H54 (cell line): ENCODE data around the gene S100A9.
A peak's percentile ranks its signal among the peaks of the same experiment; 100 is the strongest.

ENCODE experiments used
- DNase-seq: peaks from one replicate; pipeline ENCODE4 v3.0.0; 2011; ENCODE audit warnings: low spot score, mixed read lengths; ENCODE audit not compliant: insufficient read length
- FAIRE-seq: peaks from 3 replicates; lab custom pipeline; 2011; peaks lifted over from hg19 to GRCh38; lab: Jason Lieb, UNC
- POLR2A ChIP-seq: IDR thresholded peaks from 2 replicates; pipeline ENCODE4 v1.6.1; 2011; ENCODE audit warnings: low read depth, mild to moderate bottlenecking, low read length

S100A9 gene

DNA sequence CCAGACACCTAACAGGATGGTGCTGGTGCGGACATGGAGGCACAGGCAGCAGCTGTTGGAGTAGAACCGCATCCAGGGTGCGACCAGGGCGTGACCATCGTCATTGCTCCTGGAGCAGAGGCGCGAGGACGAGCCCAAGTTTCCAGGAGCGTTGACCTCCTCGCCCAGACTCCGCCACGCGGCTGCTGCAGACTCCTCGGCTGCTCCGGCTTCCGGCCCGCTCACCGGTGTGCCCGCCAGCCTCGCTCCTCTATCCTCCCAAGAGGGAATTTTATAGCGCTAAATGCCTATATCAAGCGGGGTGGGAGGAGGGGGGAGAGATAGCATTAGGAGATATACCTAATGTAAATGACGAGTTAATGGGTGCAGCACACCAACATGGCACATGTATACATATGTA lies 23.1 kb downstream of the S100A9 start:
- TF ChIP-seq POLR2A: no peak
- FAIRE-seq: no peak
- DNase-seq: no peak

DNA sequence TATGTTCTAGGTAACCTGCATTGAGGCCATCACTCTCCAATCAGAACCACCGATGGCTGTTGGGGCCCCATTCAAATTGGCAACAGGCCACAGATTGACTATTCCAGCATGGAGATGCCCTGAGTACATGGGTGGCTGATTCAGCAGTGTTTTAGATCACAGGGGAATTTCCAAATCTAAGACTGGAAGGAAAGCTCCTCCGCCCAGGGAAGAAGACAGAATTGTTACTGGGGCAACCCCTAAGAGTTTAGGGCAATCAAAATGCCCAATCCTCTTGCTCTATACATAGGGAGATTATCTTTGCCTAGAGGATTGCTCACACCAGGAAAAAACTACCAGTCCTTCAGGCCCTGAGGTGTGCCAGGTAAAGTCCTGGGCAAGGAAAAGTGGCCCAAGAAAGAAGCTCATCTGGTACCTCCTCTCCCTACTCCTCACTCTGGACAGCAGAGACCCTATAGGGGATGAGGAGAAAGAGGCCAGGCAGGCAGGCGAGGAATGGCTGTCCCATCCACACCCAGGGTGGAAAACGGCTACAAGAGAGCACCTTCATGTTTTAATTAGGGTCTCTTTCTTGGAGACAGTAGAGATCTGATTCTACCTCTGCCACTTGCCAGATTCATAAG lies 27.4 kb downstream of the S100A9 start:
- DNase-seq: no peak
- TF ChIP-seq POLR2A: no peak
- no peak for FAIRE-seq

DNA sequence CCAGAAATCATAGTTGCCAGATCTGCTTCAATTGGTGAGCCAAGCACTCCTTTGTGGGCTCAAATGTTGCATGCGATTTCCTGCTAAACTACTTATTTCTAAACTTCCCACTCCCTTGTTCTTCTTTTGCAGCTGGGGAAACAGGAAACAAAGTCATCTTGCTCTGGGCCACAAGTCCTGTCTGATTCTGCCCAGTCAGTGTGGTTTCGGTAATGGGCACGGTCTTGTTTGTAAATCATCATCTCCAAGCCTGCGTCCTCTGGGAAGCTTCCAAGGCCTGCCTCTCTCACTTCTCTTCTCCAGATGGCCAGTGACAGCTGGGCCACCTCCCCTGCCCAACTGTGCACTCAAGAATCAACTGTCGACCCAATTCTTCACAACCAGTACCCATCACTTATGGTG lies 28.8 kb downstream of the S100A9 start:
- DNase-seq (no peak), FAIRE-seq (no peak)
- TF ChIP-seq POLR2A: no peak

DNA sequence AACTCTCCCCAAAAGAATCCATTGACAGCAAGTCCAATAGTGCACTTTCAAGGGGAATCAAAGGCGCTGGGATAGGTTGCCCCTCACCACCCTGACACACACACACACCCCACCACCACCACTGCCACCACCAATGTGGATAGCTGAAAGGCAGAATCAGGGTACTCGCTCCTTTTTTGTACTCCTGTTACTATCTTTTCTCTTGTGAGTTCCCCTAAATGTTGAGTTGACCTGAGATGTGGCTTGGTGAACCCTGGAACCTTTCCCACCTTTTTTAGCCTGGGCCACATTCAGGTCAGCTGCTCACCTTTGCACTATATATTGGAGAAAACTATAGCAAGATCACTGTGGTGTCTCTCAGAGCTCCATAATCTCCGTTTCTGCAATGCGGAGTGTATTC lies 29.3 kb downstream of the S100A9 start:
- TF ChIP-seq POLR2A: no peak
- DNase-seq: no peak
- no peak for FAIRE-seq

DNA sequence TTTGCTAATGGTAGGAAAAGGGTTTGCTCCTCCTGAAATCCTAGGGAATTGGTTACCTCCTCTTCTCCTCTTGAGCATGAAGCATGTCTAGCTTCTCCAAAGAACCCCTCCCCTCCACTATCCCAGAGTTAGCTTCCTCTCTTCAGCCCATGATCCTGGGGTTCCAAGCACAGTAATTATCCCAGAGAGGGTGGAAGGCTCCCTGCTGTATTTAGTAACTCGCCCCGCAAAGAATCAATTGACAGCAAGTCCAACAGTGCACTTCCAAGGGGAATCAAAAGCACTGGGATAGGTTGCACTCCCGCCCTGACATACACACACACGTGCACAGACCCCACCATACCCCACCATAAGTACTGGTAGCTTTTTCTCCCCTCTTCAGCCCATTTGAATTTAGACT lies 30.1 kb downstream of the S100A9 start:
- DNase-seq (no peak), FAIRE-seq (no peak)
- no peak for TF ChIP-seq POLR2A

DNA sequence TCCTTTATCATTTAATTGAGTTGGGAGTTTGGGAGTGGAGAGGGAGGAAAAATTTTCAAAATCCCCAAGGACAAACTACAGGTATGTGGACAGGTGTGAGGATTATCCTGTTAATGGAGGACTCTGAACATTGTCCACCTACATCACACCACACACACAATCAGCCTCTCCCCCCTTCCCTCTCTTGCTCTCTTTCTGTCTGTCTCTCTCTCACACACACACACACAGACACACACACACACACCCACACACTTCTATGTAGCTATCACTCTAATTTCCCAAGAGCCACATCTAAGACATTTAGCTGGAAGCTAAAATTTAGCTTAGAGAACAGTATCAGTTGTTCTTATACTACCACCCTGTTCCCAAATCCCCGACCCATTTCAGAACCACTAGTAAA lies 31.7 kb downstream of the S100A9 start:
- no peak for FAIRE-seq
- TF ChIP-seq POLR2A: no peak
- DNase-seq: no peak

DNA sequence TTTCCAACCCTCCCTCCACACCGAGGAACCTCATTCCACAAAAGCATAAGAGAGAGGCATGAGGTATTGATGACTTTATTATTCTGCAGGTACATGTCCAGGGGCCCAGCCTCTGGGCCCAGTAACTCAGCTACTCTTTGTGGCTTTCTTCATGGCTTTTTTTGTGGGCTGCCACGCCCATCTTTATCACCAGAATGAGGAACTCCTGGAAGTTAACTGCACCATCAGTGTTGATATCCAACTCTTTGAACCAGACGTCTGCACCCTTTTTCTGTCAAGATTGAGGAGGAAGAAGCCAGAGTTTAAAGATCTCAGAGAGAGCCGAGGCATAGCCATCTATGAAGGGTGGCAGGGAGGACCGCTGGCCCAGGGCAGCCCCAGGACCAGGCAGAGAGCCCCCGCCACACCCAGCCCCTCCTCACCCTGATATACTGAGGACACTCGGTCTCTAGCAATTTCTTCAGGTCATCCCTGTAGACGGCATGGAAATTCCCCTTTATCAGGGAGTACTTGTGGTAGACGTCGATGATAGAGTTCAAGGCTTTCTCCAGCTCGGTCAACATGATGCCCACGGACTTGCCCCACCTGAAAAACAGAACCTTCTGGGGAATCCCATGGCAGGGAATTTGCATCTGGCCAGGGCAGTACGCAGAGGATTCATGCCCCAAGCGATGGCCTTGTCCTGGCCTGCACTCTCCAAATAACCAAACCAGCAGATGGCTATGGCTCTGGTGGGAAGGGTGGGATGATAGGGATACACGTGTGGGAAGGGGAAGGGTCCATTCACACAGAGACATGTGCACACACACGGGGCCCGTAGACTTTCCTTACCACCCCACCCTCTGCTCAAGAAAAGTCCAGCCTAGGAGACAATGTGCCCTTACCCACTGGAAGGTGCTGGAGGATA lies 32.6 kb downstream of the S100A9 start:
- DNase-seq (no peak), FAIRE-seq (no peak)
- no peak for TF ChIP-seq POLR2A

DNA sequence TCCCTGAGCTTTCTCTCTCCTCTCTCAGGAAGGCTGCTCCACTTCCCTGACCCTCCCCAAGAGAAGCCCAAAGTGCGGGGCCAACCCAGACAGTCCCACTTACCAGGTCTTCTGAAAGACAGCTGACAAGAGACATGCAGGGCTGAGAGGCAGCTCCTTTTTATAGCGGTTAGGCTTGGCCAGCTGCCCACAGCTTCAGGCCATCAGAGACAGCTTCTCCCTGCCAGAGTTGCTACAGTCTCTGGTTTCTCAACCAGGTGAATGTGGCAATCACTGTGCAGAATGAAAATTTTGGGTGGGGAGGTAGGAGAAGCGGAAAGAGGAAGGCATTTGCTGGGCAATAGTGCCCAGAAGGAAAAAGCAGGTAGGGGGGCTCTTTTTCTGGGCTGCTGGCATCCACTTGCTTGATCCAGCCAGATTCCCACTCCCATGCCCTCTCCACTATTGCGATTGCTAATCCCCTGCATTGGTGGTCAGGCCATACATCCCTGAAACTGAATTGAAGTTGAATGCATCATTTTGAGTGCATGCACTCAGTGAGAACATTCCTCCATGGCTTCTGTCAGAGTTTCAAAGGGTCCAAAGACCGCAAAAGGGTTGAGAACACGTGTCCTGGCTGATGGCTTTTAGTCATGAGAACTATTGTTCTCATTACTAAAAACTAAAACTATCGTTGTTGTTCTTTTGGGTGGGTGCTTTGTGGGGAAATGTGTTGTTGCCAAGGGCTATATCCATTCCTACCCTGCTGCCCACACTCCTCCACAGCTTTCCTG lies 33.5 kb downstream of the S100A9 start, which contains the start of gene S100A8:
Gene S100A8 (minus strand): TSS at position 136 of the 773 bp plus-strand sequence. CDS start 538 bp downstream, outside the sequence.
- no peak for DNase-seq
- TF ChIP-seq POLR2A: no peak
- FAIRE-seq: no peak

DNA sequence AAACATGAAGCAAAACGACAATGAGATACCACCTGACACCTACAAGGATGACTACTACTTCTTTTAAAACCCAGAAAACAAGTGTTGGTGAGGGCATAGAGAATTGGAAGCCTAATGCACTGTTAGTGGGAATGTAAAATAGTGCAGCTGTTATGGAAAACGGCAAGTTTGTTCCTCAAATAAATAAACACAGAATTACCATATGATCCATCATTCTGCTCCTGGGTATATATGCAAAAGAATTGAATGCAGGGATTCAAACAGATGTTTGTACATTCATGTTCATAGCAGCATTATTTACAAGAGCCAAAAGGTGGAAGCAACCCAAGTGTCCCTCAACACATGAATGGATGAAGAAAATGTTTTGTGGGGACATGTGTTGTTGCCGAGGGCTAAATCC lies 34.6 kb downstream of the S100A9 start:
- no peak for TF ChIP-seq POLR2A
- DNase-seq (no peak), FAIRE-seq (no peak)

DNA sequence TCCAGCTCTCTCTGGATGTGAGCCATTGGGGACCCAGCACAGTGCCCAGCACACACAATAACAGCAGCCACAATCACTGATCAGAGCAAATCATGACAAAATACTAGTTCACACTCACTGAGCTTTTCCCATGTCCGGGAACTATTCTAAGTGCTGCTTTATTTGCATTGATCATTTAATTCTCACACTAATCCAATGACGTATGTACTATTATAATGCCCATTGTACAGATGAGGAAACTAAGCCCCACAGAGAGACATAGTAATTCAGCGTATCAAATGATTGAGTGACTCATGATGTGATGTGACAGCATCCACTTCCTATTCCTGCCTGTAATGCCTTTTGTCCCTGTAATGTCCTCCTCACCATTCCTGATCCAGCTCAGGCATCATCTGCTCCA lies 35.2 kb downstream of the S100A9 start:
- no peak for FAIRE-seq
- no peak for TF ChIP-seq POLR2A
- DNase-seq: no peak

DNA sequence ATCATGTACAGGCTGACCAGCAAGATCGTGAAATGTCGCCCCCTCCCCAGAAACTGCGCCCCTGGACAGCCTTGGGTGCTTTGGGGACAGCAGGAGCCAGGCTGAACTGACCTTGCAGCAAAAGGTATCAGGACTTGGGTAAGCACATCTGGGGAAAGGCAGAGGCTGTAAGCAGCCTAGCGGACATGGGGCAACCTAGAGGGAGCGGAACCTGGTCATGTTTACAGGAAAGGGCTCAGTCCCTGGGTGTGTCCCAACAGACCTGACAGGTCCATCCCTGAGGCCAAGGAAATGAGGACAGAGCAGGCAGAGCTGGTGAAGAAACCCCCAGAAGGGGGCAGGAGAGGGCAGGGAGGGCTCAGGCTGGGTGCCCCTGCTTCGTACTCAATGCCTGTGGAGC lies 36.3 kb downstream of the S100A9 start:
- no peak for DNase-seq
- FAIRE-seq: no peak

DNA sequence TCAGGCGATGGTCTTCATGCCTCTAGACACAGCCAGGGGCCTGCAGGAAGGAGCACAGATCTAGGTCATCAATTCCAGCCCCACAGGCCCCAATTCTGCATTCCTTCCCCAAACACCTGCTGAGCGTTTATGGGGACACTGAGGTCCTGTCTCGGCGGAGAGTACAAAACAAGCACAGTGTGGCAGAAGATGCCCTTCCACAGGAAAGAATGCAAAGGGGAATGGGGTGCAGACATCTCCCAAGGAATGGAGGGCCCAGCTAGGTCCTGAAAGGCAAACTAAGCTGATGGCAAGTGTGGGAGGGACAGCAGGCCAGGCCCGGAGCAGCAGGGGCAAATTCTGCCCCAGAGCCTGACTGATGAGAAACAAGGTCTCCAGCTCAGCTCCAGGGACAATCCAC lies 36.7 kb downstream of the S100A9 start:
- FAIRE-seq (no peak), DNase-seq (no peak)
- TF ChIP-seq POLR2A: no peak

More for the DNA sequence above, 36.3 kb downstream of the S100A9 start:
- TF ChIP-seq POLR2A: no peak

DNA sequence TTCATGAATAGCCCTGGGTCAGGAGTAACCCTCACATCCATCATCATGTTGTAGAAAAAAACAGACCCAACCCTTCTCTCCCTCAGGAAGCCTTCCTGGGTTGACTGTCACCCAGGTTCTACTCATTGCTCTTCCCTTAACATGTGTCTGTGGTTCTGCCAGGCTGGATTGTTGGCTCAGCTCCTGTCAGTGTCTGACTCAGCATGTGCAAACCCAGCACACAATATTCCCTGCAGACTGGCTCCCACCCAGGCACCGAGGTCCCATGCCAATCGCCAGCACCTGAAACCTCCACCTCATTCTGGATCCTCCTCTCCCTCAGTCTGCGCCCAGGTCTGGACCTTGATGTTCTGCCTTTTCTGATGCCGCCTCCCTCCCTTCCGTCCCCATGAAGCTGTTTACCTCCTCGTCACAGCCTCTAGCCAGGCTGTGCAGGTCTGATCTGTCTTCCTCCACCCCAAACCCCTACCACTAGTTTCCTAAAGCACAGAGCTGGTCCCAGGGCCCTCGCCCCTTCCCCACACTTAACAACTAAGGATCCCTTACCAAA lies 37.6 kb downstream of the S100A9 start:
- no peak for TF ChIP-seq POLR2A
- DNase-seq (peak; percentile 39), FAIRE-seq (no peak)

DNA sequence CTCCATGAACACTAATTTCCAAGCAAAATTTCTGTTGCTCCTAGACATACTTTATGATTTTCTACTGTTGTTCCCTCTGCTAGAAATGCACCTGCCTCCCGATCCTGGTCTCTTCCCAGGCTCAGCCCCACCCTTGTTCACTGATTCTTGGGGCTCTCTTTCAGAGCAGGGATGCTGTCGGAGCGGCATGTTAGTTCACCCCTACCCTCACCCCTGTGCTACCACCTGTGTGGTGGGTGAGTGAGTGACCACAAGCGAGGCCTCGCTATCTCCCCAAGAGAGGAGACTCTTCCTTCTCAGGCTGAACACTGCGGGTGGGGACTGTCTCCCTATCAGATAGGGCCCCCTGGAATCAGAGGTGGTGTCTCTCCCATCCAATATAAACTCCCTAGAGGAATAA lies 38.1 kb downstream of the S100A9 start:
- no peak for DNase-seq
- TF ChIP-seq POLR2A: no peak
- FAIRE-seq: no peak
